ENCODE data around the gene PTPN14.

PTPN14 gene

GRCh38 chr1:214427871-214428277 lies 123.5 kb downstream of the PTPN14 start:
- peak; percentile 27 for DNase-seq (ENCODE audit: low read depth)

DNA sequence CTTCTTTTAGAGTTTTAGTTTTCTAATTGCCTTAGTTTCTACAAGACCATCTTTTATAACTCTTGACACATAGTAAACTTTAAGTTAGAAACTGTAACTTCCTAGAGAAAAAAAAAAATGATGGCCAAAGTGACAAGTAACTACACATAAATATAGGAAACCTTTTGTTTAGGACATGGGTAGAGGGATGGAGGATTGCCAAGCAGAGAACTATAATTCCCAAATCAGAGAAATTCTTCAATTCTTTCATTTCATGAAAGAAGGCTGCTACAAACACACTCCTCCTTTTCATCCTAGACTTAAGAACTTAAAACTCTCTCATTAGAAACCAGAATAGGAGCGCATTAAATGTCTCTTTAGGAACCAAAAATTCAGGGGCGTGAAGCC lies 125.0 kb downstream of the PTPN14 start:
- no peak for DNase-seq (ENCODE audit: low read depth)

DNA sequence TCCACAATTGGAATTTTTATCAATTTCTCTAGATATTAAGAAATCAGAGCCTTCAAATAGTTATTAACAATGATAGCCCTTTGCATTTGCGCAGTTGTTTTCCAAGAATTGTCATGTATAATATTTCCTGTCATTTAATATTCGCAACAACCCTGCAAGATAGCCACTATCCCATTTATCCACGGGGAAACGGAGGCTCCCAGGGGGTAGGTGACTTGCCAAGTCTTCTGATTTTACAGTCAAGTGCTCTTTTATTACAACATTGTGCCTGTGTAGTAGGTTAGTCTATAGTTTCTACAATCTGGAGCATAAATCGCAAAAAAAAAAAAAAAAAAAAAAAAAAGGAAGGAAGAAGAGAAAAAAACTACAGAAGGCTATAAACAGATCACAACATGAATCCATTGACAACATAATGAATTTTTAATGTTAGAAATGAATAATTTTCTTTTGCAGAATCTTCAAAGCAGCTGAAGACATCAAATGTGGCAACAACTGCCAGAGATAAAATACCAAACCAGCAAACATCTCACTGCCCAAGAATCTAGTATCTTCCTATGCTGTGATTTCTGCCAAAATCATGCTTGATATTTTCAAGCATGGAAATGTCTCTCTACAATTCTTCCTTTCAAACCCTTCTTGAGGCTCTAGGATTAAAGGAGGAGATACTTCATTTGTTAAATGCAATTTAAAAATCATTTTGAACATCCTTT lies 125.5 kb downstream of the PTPN14 start:
- DNase-seq (ENCODE audit: low read depth), result no peak

DNA sequence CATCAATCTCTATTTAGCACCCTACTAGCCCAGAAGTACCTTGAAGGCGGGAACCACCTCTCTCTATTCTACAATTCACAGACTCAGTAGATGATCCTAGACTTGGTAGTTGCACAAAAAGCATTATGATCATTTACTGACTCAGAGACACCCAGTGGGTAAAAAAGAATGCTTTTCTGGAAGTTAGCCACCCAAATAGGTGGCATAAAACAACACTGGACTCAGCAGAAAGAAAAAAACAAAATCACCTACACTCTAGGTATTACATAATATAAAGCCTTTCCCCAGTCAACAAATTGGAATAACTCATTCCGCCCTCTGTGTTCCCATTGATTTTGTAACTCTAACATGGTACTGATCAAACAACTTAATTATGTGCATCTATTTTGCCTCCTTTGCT lies 126.3 kb downstream of the PTPN14 start:
- DNase-seq (ENCODE audit: low read depth), result no peak

GRCh38 chr1:214423045-214423444 lies 128.4 kb downstream of the PTPN14 start:
- no peak for DNase-seq (ENCODE audit: low read depth)

DNA sequence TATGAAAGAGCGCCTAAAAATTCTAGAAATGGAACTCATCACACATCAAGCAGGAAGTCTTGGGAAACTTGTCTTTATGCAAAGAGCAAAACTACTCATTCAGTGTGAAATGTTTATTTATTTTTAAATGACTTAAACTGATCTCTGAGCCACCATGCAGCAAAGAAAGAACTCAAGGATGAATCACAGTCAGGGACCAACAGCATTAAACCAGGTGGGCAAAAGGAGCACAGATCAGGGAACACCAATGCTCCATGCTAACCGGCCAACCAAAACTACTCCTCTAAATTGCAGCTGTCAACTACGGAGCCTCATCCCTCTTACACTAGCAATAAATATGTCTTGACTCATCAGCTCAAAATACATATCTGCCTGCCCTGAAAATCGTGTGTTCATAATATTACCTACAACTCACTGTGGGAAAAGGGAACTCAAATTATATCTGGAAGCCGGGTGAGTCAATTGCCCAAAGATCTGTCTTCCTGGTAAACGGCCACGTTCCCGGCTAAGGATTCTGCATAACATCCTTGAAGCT lies 129.2 kb downstream of the PTPN14 start:
- DNase-seq (ENCODE audit: low read depth), result no peak

DNA sequence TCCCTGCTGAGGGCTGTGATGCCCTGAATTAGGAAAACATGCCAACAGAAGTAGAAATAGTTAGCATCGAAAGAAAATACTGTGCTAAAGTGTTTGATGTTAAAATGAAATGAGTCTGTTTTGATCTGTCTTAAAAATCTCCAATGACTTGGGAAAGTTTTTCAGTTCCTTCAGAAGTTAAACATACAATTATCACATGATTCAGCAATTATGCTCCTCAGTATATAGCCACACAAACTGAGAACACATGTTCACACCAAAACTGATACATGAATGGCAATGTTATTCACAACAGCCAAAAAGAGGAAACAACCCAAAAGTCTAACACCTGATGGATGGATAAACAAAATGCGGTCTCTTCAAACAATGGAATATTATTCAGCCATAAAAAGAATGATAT lies 130.6 kb downstream of the PTPN14 start:
- DNase-seq (ENCODE audit: low read depth), result no peak

DNA sequence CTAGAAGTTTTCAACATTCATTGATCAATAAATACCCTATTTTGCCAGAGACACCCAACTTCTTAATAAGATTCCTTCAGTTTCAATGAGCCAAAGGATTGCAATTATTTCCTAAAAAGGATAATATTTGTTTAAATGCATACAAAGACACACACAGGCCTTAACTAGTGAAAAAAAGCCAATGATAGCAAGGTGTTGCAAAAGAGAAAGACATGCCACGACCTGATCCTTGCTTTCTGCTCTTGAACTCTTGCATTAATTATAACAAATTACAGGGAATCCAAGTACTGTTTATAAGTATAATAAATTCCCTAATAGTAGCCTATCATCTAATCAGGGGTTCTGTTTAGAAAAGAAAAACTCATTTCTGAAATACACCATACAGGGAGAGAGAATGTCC lies 131.1 kb downstream of the PTPN14 start:
- DNase-seq (ENCODE audit: low read depth), result no peak

DNA sequence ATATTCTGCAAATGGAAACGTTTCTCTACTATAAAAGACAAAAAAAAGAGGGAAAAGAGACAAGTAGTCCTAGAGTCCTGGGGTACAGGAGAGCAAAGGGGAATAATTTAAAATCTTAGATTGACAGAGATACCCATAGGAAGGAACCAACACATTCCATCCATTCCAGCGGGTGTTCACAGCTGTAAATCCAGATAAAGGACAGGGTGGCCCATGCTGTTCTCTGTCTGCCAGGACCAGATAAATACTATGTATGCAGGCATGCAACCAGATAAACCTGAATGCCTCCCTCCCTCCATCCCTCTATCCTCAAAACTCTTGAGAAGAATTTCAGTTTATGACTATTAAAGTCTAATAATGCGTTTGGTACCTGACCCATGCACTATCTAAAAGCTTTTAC lies 131.8 kb downstream of the PTPN14 start:
- no peak for DNase-seq (ENCODE audit: low read depth)

DNA sequence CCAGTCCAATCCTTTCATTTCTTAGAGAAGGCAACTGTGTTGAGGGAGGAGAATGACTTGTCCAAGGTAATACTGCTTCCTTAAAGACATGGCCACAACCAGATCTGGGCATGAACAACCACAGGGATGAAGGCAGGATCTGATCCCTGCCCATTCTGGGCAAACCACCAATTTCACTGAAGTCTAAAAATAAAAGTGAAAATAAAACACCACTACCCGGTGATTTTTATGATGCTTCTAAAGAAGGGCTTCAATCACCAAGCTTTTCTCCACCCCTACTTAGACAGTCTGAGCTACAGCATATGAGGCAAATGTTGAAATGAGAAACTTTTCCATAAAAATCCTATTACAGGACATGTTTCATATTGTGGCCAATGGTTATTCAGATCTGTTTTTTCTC lies 133.0 kb downstream of the PTPN14 start:
- DNase-seq (ENCODE audit: low read depth), result no peak

DNA sequence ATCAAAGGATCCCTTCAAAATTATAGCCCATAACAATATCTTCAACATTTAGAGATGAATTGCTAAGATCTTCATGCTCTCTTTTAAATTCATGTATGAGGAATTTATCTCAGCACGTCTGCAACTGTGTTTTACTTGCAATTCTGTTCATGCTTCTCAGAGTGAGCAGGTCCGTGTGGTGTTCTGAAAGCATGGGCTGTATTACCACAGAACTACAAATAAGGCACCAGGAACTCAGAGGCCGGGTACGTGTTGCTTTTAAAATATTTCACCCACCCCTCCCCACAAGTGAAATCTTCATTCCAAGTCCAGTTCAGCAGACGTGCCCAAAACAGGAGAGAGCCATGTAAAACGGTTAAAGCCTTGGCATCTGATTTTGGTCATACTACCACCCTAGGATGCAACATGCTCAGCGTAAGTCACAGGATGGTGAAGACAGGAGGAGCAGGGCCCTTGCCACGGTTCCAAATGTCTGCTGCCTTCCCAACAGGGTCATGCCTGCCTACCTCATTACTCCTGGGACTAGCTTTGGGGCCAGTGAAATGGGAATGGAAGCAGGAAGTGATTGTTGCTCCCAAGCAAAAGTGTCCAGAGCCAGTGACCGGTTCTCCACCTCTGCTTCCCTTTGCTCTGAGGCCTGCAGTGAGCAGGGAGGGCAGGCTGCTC lies 133.7 kb downstream of the PTPN14 start:
- no peak for DNase-seq (ENCODE audit: low read depth)

- no peak for DNase-seq (ENCODE audit: low read depth)
These were observed 134.5 kb downstream of the PTPN14 start for GRCh38 chr1:214416858-214417257.

DNA sequence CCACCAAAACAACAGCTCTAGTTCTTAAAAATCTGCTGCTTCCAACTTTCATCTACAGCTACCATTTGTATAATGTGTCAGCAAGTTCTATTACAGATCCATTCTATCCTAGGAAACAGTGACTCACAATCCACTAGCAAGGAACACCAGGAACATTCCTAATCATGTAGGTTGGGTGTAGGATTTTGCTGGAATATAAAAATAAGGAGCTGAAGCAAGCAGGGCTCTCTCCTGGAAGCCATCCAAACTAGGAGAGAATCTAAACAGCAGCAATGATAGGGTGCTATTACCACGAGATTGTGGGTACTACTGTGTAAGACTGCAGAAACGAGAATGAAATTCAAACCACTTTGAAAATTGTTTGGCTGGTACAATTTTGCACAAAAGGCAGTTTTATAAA lies 135.0 kb downstream of the PTPN14 start:
- DNase-seq (ENCODE audit: low read depth), result no peak

DNA sequence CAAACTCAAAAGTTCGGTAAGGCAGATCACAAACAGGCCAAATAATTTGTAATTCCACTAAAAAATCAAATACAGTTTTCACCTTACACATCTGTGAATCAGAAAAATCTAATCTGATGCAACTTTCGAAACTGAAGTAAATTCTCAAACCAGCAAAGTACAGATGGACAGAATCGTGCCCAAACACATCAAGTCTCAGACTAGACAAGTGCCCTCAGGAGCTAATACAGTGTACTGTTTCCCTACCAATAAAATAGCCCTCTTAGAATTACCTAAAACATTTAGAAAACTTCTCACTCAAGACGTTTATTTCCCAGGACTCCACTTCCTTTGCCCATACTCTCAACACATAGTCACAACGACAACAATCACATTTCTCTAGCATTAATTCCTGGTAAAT lies 136.3 kb downstream of the PTPN14 start:
- DNase-seq (ENCODE audit: low read depth), result no peak

DNA sequence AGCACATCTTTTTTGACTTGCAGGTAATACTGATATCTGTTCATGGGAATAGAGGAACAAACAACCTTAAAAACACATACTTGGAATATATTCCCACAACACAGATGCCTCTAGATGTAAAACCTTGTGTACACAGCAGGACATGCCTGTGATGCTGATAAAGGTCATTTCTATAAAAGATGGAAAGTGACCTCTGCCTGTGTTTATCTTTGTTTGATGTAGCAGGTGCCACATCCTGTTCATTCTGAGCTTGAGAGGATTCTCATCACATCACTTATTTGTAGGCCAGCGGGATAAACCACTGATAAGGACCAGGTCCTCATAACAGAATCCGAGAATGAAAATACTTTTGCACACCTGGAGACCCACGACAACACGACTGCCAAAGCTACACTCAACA lies 136.7 kb downstream of the PTPN14 start:
- no peak for DNase-seq (ENCODE audit: low read depth)

DNA sequence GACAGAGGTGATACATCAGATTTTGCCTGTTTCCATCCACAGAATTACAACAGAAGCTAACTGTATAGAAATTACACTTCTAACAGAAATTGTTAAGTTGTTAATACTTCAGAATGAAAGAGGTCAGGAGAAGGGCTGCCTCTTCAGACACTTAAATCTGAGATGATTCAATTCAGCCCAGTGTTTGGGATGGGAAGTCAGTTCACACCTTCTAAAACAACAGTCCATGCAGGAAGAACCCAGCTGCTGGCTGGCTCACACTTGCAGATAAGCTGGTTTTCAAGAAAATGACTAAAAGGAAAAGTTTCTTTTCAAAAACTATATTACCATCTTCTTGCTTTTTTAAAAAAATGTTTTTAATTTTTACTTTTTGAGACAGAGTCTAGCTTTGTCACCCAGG lies 138.1 kb downstream of the PTPN14 start:
- no peak for DNase-seq (ENCODE audit: low read depth)

- DNase-seq (ENCODE audit: low read depth), result no peak
These were observed 146.7 kb downstream of the PTPN14 start for GRCh38 chr1:214404571-214405213.

DNA sequence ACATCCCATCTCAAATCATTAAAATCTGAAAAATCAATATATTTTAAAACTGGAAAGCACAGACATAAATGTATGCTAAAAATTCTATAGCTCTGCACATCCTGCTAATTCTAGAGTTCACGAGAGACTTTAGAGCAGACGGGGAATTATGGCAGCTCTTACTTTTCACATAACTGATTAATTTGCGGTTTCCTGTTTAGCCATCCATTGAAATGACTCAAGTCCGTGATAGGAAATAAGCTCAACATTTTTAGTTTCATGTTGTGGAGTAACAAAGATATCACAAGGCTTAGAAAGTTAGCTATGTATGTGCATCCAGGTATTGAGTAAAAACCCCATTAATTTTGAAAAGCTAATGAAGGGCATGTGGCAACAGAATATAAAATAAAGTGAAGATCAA lies 147.2 kb downstream of the PTPN14 start:
- no peak for DNase-seq (ENCODE audit: low read depth)

- DNase-seq (ENCODE audit: low read depth), result no peak
These were observed 148.0 kb downstream of the PTPN14 start for GRCh38 chr1:214403431-214403830.

DNA sequence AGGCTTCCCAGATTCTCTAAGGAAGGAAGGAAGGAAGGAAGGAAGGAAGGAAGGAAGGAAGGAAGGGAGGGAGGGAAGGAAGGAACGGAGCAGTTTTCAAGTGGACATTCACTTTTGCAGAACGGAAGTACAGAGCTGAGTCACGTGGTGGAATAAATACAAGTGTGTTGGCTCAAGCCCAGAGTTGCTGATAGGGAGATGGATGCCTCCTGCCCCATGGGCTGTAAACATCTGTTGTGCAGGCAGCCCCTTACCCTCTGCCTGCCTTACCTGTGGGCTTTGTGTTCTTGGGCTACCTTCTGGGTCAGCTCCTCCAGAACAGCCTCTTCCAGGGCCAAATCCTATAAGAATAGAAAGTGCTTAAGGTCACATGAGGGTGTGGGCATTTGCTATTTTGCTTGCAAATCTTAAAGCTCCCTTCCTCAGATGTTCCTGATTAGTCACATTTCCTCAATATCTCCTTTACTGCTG lies 148.8 kb downstream of the PTPN14 start:
- DNase-seq (ENCODE audit: low read depth), result no peak

DNA sequence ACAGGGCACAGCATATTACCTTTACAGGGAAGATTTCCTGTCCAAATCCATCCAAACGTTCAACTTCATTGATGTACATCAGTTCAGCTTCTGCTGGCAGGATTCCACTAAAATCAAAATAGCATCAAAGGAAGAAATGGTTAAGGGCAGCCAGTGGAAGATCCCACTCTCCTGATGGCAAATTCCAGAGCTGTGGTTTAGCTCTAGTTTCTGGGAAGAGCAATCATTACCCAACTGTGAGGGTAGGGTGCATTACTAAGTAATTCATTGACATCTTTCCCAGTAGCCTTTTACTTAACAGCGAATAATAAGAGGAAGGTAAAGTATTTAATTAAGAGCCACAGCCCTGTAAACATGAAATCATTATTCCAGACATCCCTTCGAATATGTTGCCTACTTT lies 149.7 kb downstream of the PTPN14 start:
- no peak for DNase-seq (ENCODE audit: low read depth)

GRCh38 chr1:214400131-214400530 lies 151.3 kb downstream of the PTPN14 start:
- no peak for DNase-seq (ENCODE audit: low read depth)

DNA sequence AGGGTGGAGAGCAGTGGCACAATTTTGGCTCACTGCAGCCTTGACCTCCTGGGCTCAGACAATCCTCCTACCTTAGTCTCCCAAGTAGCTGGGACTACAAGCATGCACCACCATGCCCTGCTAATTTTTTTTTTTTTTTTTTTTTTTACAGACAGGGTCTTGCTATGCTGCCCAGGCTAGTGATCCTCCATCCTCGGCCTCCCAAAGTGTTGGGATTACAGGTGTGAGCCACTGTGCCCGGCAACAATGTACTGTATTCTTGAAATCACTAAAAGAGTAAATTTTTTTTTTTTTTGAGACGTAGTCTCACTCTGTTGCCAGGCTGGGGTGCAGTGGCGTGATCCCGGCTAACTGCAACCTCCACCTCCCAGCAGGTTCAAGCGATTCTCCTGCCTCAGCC lies 152.9 kb downstream of the PTPN14 start:
- DNase-seq (ENCODE audit: low read depth), result no peak
